Bronchial epithelial cell (primary cell): Measurements from ENCODE around the gene ZMYND8. TPM values are rescaled to one million over a fixed set of nuclear protein-coding genes. Genes with fewer than 3 reads are reported as not detected.
"Not testable (repeated sequence)": the region's sequence is repeated elsewhere in the genome, so short reads cannot be mapped to it uniquely, and the experiment has no call there.

Experiments used
- DNase-seq: peaks from one replicate; pipeline ENCODE4 v3.0.0-alpha.2; 2010; ENCODE audit warnings: low read depth
- FAIRE-seq: peaks from 2 replicates; lab custom pipeline; 2011; peaks lifted over from hg19 to GRCh38; lab: Jason Lieb, UNC
- H3K27me3 ChIP-seq: 2 replicates; pipeline ENCODE4 v1.5.1; 2011; ENCODE audit warnings: low read length; ENCODE audit not compliant: control insufficient read depth, insufficient read depth
- H3K36me3 ChIP-seq: 2 replicates; pipeline ENCODE4 v1.5.1; 2011; ENCODE audit warnings: low read length; ENCODE audit not compliant: control insufficient read depth, insufficient read depth
- H3K4me3 ChIP-seq: 2 replicates; pipeline ENCODE4 v1.5.1; 2011; ENCODE audit warnings: mild to moderate bottlenecking, low read depth, low read length, control low read depth
- total RNA-seq: library from RNA; depleted of rRNA; stranded (reverse); fragments of >200 nt; gene quantifications from 2 replicates; pipeline ENCODE4 v1.2.1, GENCODE V29; 2014
- TF ChIP-seq, protein P1 (sequence below): IDR thresholded peaks from 2 replicates; pipeline ENCODE4 v1.5.1; 2011; ENCODE audit warnings: mild to moderate bottlenecking, moderate library complexity, low read length, control low read depth, inconsistent platforms; ENCODE audit not compliant: insufficient read depth, severe bottlenecking

The ZMYND8 gene
- total RNA-seq, 1 donor from 2014 or later = 13.4 TPM

- no peak for DNase-seq
- peaks cover 15% of the 10 kb centered on the region for H3K36me3 ChIP-seq
- H3K27me3 ChIP-seq = no peaks in the 10 kb centered on the region
- no peak for FAIRE-seq
- TF ChIP-seq, protein P1, sequence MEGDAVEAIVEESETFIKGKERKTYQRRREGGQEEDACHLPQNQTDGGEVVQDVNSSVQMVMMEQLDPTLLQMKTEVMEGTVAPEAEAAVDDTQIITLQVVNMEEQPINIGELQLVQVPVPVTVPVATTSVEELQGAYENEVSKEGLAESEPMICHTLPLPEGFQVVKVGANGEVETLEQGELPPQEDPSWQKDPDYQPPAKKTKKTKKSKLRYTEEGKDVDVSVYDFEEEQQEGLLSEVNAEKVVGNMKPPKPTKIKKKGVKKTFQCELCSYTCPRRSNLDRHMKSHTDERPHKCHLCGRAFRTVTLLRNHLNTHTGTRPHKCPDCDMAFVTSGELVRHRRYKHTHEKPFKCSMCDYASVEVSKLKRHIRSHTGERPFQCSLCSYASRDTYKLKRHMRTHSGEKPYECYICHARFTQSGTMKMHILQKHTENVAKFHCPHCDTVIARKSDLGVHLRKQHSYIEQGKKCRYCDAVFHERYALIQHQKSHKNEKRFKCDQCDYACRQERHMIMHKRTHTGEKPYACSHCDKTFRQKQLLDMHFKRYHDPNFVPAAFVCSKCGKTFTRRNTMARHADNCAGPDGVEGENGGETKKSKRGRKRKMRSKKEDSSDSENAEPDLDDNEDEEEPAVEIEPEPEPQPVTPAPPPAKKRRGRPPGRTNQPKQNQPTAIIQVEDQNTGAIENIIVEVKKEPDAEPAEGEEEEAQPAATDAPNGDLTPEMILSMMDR = no peak
- H3K4me3 ChIP-seq = no peak overlapping the region
Measured at GRCh38 chr20:47179267-47179666, 177.2 kb downstream of the ZMYND8 start.

GRCh38 chr20:47178851-47179250 lies 177.6 kb downstream of the ZMYND8 start:
- TF ChIP-seq, protein P1 = no peak
- no peak for FAIRE-seq
- Histone ChIP-seq H3K27me3 (no peaks in the 10 kb centered on the region), H3K36me3 (peaks cover 13% of the 10 kb centered on the region), H3K4me3 (no peak overlapping the region)
- no peak for DNase-seq

GRCh38 chr20:47178277-47178676 lies 178.2 kb downstream of the ZMYND8 start:
- H3K36me3 ChIP-seq = peaks cover 11% of the 10 kb centered on the region
- H3K4me3 ChIP-seq = no peak overlapping the region
- FAIRE-seq = no peak
- no peaks in the 10 kb centered on the region for H3K27me3 ChIP-seq
- no peak for DNase-seq
- TF ChIP-seq, protein P1 = no peak

GRCh38 chr20:47176217-47176616 lies 180.3 kb downstream of the ZMYND8 start:
- H3K4me3 ChIP-seq, FAIRE-seq, DNase-seq, H3K27me3 ChIP-seq: not testable (repeated sequence)
- H3K36me3 ChIP-seq = peaks cover 13% of the 10 kb centered on the region

GRCh38 chr20:47175493-47175892 lies 181.0 kb downstream of the ZMYND8 start:
- no peak for FAIRE-seq
- TF ChIP-seq, protein P1 = no peak
- no peak for DNase-seq

DNA sequence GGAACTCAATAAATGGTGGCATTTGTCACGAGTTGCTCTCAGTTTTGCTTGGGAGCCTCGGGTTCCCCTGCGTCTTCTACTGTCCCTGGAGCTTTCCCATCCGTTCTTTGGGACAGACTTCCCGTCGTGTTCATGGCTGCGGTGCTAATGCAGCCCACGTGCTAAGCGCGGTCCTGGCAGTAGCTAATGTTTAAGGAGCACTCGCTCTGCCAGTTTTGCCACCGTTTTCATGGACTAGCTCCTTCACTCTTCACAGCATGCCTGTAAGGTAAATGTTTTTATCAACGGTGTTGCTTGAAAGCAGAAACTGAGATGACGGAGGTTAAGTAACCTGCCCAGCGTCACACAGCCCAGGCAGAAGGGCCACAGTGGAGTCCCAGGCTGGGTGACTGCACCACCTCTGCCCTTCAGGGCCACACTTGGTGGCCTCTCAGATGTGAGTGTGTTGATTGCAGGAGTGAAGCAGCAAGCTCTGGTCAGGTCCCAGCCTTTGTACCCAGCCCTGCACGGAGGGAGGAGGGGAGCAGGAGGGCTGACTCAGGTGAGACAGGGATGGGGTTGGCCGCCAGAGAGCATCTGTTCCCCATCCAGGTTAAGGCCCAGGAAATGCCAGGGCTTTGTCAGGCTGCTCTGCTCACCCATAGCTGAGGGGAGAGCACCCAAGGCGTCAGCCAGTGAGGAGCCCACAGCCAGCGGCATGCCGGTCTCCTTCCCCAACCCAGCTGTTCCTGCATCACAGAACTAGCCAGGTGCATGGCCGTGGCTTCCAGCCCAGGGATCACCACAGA lies 181.8 kb downstream of the ZMYND8 start:
- H3K4me3 ChIP-seq = no peak overlapping the region
- DNase-seq = no peak
- H3K36me3 ChIP-seq = peaks cover 8% of the 10 kb centered on the region
- no peaks in the 10 kb centered on the region for H3K27me3 ChIP-seq
- TF ChIP-seq, protein P1 = no peak
- no peak for FAIRE-seq

More at GRCh38 chr20:47175493-47175892, 181.0 kb downstream of the ZMYND8 start:
- Histone ChIP-seq H3K36me3 (peaks cover 10% of the 10 kb centered on the region), H3K4me3 (no peak overlapping the region), H3K27me3 (no peaks in the 10 kb centered on the region)
